GM12865 (cell line): ENCODE results near the gene CTNS.
A peak's percentile ranks its signal among the peaks of the same experiment; 100 is the strongest.

Experiments used
- DNase-seq: peaks from one replicate; pipeline ENCODE4 v3.0.0; 2010; ENCODE audit warnings: low read depth
- H3K4me3 ChIP-seq: 2 replicates; pipeline ENCODE4 v1.5.1; 2011; ENCODE audit warnings: mild to moderate bottlenecking, low read depth, low read length, control low read depth
- TF ChIP-seq, protein P1 (sequence below): IDR thresholded peaks from 2 replicates; pipeline ENCODE4 v1.5.1; 2011; ENCODE audit warnings: low read length, control low read depth, low read depth, inconsistent platforms; ENCODE audit not compliant: insufficient read depth; ENCODE audit errors: missing control alignments

Gene CTNS

GRCh38 chr17:3635474-3636153, 946 bp upstream of the CTNS start:
- DNase-seq = peak; percentile 63
- H3K4me3 ChIP-seq = peak overlapping the region; percentile 98
- TF ChIP-seq, protein P1, sequence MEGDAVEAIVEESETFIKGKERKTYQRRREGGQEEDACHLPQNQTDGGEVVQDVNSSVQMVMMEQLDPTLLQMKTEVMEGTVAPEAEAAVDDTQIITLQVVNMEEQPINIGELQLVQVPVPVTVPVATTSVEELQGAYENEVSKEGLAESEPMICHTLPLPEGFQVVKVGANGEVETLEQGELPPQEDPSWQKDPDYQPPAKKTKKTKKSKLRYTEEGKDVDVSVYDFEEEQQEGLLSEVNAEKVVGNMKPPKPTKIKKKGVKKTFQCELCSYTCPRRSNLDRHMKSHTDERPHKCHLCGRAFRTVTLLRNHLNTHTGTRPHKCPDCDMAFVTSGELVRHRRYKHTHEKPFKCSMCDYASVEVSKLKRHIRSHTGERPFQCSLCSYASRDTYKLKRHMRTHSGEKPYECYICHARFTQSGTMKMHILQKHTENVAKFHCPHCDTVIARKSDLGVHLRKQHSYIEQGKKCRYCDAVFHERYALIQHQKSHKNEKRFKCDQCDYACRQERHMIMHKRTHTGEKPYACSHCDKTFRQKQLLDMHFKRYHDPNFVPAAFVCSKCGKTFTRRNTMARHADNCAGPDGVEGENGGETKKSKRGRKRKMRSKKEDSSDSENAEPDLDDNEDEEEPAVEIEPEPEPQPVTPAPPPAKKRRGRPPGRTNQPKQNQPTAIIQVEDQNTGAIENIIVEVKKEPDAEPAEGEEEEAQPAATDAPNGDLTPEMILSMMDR = peak; percentile 1

GRCh38 chr17:3636908-3637373, 381 bp downstream of the CTNS start:
- DNase-seq = peak; percentile 20
- TF ChIP-seq, protein P1 = no peak
- H3K4me3 ChIP-seq = peak overlapping the region; percentile 98

DNA sequence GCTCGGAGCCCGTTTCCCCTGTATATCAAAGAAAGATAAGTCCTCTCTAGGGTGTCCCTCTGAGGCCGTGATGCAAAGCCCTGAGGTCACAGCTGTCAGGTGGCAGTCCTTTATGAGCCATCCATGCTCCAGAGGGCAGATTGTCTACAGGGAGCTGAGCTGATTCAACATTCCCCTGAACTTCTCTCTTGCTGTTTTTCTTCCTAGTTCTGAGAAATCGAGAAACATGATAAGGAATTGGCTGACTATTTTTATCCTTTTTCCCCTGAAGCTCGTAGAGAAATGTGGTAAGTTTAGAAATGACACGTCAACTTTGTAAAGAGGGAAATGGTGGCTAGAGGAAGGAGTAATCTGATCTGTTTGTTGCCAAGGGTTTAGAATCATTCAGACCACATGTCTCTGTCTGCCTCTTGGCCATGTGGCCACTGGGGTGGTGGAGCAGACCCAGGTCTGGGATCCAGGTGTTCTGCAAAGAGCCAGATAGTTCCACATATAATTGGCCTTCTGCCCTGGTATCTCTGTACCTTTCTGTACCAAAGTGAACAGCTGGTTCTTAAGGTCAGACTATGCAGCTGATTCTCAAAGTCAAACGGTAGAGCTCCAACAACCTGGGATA, 3.5 kb downstream of the CTNS start:
- TF ChIP-seq, protein P1 = no peak
- no peak overlapping the region for H3K4me3 ChIP-seq
- DNase-seq = peak; percentile 21

DNA sequence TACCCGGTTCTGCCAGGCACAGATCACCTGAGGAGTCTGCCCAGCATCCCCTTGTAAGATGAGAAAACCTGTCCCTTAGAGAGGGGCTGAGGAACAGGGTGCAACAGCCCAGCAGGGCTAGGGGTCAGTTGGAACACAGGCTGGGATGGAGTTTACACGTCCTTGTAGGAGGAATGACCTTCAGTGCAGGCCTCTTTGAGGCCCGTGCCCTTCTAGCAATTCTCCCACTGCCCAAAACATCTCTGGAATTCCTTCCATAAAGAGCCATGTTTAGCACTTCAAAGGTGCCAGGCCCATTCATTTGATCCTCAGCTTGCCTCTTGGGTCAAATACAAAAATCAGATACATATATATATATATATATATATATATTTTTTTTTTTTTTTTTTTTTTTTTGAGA, 4.5 kb downstream of the CTNS start:
- H3K4me3 ChIP-seq = no peak overlapping the region
- no peak for DNase-seq
- TF ChIP-seq, protein P1 = no peak

DNA sequence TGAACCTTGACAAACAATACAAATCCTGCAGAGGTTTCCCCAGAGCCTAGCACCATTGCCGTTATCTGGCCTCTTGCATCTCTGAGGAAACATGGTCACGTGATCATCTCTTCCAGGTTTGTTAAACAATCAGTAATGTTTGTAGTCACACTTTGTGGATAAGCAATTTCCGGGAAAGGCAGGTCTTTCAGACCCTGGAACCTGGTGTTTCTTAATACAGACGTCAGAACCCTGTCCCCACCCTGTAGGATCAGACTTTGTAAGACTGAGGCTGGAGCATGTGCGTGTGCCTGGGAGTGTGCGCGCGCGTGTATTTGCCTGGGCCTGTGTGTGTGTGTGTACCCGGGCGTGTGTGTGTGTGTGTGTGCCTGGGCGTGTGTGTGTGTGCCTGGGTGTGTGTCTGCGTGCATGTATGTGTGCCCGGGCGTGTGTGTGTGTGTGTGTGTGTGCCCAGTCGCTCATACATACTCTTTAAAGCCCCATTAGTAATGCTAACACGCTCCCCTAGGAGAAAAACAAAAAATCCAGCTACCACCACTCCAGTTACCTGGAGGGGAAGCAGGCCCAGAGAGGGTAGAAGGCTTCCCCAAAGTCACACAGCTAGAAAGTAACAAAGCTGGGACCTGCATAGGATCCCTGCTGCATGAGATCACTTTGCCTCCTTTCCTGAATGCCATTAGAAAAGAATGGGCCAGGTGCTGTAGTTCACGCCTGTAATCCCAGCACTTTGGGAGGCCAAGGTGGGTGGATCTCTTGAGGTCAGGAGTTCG, 5.3 kb downstream of the CTNS start:
- TF ChIP-seq, protein P1 = no peak
- DNase-seq = no peak
- no peak overlapping the region for H3K4me3 ChIP-seq

DNA sequence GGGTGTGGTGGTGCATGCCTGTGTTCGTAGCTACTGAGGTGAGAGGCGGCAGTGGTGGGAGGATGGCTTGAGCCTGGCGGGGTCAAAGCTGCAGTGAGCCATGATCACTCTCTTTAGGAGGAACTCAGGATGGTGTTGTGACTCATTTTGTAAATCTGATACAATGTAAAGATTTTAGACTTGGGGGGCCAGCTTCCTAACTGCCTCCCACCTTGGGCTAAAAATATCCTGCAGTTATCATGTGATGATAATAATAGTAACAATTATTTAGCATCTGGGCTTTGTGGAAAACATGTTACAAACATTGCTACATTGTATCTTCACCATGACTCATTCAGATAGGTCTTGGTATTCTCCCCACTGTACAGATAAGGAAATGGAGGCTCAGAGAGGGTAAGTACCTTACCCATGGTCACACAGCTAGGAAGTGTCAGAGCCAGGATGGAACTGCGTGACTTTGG, 7.4 kb downstream of the CTNS start:
- TF ChIP-seq, protein P1 = no peak
- no peak for DNase-seq
- H3K4me3 ChIP-seq = no peak overlapping the region
